Thyroid gland (tissue), 4 donors: ENCODE measurements around the gene MATN4.

Experiments used
- CTCF ChIP-seq, 6 experiments: fragments of 200-600 bp in 3 of 6; fragments of 450-650 bp in 3 of 6; sonication (generic) in 3 of 6; IDR thresholded peaks; one replicate each; pipeline ENCODE4 v1.5.1; 2016 to 2019; ENCODE audit warnings: antibody characterized with exemption in 6 of 6, mild to moderate bottlenecking in 2 of 6, inconsistent platforms in 1 of 6, moderate library complexity in 1 of 6
- POLR2A ChIP-seq, 2 donors: fragments of 450-650 bp; IDR thresholded peaks; one replicate each; pipeline ENCODE4 v1.6.1; 2017; ENCODE audit warnings: antibody characterized with exemption in 2 of 2, mild to moderate bottlenecking in 2 of 2, moderate library complexity in 1 of 2

- no peak for TF ChIP-seq POLR2A (IDR thresholded peaks at IDR 0.05)
- TF ChIP-seq CTCF (IDR thresholded peaks at IDR 0.05): no peak
These were observed 46.5 kb upstream of the MATN4 start for GRCh38 chr20:45354423-45355208.
